ENCODE results near the gene BSND.

The BSND gene

DNA sequence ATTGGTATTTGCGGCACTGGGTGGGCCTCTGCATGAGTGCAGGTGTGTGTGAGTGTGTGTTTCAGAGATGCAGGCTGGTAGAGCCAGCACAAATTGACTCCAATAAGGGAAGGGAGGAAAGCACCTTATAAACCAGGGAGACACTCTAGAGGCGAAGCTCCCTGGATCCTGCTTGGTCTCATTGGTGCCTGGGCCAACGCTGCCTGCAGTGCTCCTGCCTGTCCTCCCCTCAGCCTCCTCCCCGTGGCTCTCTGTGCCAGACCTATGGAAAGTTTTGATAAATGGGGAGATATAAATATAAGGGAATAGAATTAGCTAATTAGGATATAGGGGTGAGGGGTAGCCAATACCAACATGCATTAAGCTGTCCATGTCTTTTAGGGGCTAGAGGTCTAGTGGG, 2.6 kb downstream of the BSND start:
- TF ChIP-seq, protein P1, sequence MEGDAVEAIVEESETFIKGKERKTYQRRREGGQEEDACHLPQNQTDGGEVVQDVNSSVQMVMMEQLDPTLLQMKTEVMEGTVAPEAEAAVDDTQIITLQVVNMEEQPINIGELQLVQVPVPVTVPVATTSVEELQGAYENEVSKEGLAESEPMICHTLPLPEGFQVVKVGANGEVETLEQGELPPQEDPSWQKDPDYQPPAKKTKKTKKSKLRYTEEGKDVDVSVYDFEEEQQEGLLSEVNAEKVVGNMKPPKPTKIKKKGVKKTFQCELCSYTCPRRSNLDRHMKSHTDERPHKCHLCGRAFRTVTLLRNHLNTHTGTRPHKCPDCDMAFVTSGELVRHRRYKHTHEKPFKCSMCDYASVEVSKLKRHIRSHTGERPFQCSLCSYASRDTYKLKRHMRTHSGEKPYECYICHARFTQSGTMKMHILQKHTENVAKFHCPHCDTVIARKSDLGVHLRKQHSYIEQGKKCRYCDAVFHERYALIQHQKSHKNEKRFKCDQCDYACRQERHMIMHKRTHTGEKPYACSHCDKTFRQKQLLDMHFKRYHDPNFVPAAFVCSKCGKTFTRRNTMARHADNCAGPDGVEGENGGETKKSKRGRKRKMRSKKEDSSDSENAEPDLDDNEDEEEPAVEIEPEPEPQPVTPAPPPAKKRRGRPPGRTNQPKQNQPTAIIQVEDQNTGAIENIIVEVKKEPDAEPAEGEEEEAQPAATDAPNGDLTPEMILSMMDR (conservative IDR thresholded peaks at IDR 0.05; ENCODE audit: control insufficient read depth, insufficient read depth, low read depth, low read length): no peak
- DNase-seq (ENCODE audit: low read depth): no peak
- no peak overlapping the region for H3K4me3 ChIP-seq (ENCODE audit: control insufficient read depth, low read depth, low read length)

DNA sequence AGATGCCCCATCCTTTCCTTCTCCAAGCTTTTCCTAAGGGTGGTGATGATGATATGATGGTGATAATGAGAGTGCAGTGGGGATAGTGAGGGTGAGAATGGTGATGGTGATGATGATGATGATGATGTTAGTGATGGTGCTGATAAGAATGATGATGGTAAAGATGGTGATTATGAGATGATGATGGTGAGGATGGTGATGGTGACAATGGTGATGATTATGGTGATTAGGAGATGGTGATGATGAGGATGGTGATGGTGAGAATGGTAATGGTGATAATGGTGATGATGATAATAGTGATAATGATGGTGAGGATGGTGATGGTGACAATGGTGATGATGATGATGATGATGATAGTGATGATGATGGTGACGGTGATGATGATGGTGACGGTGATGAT, 4.0 kb downstream of the BSND start:
- no peak for DNase-seq (ENCODE audit: low read depth)
- H3K4me3 ChIP-seq (ENCODE audit: control insufficient read depth, low read depth, low read length): no peak overlapping the region
- TF ChIP-seq, protein P1 (conservative IDR thresholded peaks at IDR 0.05; ENCODE audit: control insufficient read depth, insufficient read depth, low read depth, low read length): no peak

DNA sequence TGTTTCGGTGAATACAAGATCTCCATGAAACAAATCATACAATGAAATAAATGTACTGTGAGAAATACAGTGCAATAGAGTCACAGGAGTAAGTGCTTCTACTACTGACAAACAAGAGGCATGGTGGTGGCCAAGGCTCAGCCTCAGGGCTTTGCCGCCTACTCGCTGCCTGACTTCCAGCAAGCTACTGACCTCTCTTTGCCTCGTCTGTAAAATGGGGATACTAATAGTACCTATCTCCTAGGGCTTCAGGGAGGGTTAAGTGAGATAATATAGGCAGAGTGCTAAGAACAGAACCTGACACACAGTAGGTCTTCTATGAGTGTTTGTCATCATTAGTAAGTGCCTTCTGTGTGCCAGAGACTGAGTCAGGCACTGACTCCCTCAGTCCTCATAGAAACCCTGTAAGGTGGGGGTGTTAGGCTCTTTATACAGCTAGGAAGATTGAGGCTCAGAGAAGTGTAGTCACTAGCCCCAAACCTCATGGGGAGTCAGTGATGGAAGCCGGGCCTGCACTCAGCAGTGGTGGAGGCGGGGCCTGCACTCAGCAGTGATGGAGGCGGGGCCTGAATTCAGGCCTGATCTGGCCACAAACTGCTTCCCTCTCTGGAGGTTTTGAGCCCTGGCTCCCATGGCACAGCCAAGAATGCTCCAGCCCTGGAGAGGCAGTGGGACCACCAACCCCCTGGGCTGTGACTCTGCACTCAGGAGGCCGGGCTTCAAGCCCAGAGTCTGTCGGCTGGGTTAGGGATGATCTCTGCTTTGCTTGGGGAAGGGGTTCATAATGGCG, 6.8 kb downstream of the BSND start:
- TF ChIP-seq, protein P1 (conservative IDR thresholded peaks at IDR 0.05; ENCODE audit: control insufficient read depth, insufficient read depth, low read depth, low read length): no peak
- DNase-seq (ENCODE audit: low read depth): peak; percentile 46
- no peak overlapping the region for H3K4me3 ChIP-seq (ENCODE audit: control insufficient read depth, low read depth, low read length)

DNA sequence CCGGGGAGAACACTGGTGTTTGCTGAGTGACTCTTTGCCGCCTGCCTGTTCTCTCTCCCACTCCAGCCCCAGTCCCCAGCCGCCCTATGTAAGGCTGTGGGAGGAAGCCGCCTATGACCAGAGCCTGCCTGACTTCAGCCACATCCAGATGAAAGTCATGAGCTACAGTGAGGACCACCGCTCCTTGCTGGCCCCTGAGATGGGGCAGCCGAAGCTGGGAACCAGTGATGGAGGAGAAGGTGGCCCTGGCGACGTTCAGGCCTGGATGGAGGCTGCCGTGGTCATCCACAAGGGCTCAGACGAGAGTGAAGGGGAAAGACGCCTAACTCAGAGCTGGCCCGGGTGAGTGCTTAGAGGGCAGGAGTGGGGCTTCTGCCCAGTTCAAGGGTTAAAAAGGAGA, 8.2 kb downstream of the BSND start:
- no peak overlapping the region for H3K4me3 ChIP-seq (ENCODE audit: control insufficient read depth, low read depth, low read length)
- no peak for DNase-seq (ENCODE audit: low read depth)
- TF ChIP-seq, protein P1 (conservative IDR thresholded peaks at IDR 0.05; ENCODE audit: control insufficient read depth, insufficient read depth, low read depth, low read length): no peak

DNA sequence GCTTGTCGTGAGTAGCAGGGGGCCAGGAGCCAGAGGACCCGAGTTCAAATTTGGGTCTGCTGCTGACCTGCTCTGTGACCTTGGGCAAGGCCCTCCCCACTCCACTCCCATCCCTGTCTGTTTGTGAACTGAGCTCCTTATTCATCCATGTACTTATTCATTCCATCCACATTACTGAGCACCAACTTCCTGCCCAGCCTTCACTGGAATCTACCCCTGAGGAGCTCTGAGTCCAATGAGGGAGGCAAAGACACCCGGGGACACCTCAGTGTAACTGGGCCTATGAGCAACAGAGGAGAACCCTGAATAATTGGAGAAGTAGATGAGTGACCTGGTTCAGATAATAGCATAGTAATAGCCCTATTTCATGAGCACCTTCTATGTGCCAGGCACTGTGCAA, 8.9 kb downstream of the BSND start:
- TF ChIP-seq, protein P1 (conservative IDR thresholded peaks at IDR 0.05; ENCODE audit: control insufficient read depth, insufficient read depth, low read depth, low read length): no peak
- DNase-seq (ENCODE audit: low read depth): peak; percentile 52
- H3K4me3 ChIP-seq (ENCODE audit: control insufficient read depth, low read depth, low read length): no peak overlapping the region

DNA sequence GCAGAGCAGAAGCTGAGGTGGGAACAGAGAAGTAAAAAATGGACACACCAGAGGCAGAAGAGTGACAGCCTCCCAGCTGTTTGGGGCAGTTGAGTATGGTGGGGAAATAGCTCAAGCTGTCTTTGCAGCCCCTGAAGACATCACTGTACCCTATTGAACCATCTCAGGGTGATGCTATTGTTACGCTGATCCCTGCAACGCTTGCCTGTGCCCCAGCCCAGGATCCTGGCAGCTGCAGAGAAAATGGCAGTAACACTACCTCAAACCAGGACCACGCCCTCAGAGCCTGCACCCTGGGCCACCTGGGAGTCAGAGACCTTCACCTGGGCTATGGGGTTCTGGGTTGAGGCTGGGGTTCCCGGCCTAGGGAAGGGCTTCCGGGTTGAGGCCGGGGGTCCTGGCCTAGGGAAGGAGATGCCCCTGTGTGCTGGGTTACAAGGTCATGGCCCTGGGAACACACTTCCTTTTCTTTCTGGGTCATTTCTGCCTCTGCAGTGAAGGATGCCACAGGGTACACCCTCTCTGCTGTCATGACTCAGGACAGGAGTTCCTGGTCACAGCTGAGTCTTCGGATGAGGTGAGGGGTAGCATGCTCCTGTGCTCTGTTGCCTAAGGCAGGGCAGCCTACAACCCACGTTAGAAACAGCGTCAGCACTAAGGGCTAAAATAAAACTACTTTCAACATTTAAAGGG, 11.6 kb downstream of the BSND start:
- DNase-seq (ENCODE audit: low read depth): no peak
- TF ChIP-seq, protein P1 (conservative IDR thresholded peaks at IDR 0.05; ENCODE audit: control insufficient read depth, insufficient read depth, low read depth, low read length): no peak
- no peak overlapping the region for H3K4me3 ChIP-seq (ENCODE audit: control insufficient read depth, low read depth, low read length)
